SK-N-SH treated with all-trans-retinoic acid at 6 μM for 48 hours (cell line): ENCODE data around the gene NDUFB7.

Experiments
- ATAC-seq: fragments of 200-7000 bp; cut with Tn5 transposase; 3 replicates; pipeline ENCODE4 v1.9.1; 2020; ENCODE audit warnings: mild to moderate bottlenecking, moderate library complexity
- ARNTL ChIP-seq: fragments of 450-650 bp; formaldehyde crosslinking; IDR thresholded peaks from 2 replicates; pipeline ENCODE4 v1.5.0; 2020; ENCODE audit warnings: low read depth, mild to moderate bottlenecking, moderate library complexity, borderline replicate concordance
- BACH2 ChIP-seq: fragments of 250-450 bp; sonication (Bioruptor Pico); IDR thresholded peaks from 2 replicates; pipeline ENCODE4 v1.9.0; 2021; ENCODE audit warnings: mild to moderate bottlenecking, borderline replicate concordance
- CSDC2 ChIP-seq: fragments of 250-450 bp; sonication (Bioruptor Pico); IDR thresholded peaks from 2 replicates; pipeline ENCODE4 v1.5.0; 2020; ENCODE audit warnings: mild to moderate bottlenecking, moderate library complexity
- CSRNP3 ChIP-seq: fragments of 250-450 bp; sonication (Bioruptor Pico); IDR thresholded peaks from 2 replicates; pipeline ENCODE4 v1.5.1; 2021; ENCODE audit warnings: mild to moderate bottlenecking, moderate library complexity
- ESRRG ChIP-seq: fragments of 250-450 bp; sonication (Bioruptor Pico); IDR thresholded peaks from 2 replicates; pipeline ENCODE4 v1.6.1; 2021; ENCODE audit warnings: mild to moderate bottlenecking
- GLIS3 ChIP-seq: fragments of 250-450 bp; sonication (Bioruptor Pico); IDR thresholded peaks from 2 replicates; pipeline ENCODE4 v1.5.0; 2020; ENCODE audit warnings: mild to moderate bottlenecking, moderate library complexity
- ISL1 ChIP-seq: fragments of 250-450 bp; sonication (Bioruptor Pico); IDR thresholded peaks from 2 replicates; pipeline ENCODE4 v2.1.2; 2022; ENCODE audit warnings: mild to moderate bottlenecking, moderate library complexity
- OSR1 ChIP-seq: fragments of 250-450 bp; sonication (Bioruptor Pico); IDR thresholded peaks from 2 replicates; pipeline ENCODE4 v1.8.0; 2022; ENCODE audit warnings: moderate library complexity, mild to moderate bottlenecking, inconsistent platforms
- PPARA ChIP-seq: fragments of 250-450 bp; sonication (Bioruptor Pico); IDR thresholded peaks from 2 replicates; pipeline ENCODE4 v1.5.0; 2020; ENCODE audit warnings: mild to moderate bottlenecking, borderline replicate concordance
- RARB ChIP-seq: fragments of 250-450 bp; sonication (Bioruptor Pico); IDR thresholded peaks from 2 replicates; pipeline ENCODE4 v1.8.0; 2021; ENCODE audit warnings: mild to moderate bottlenecking, moderate library complexity
- SNAI2 ChIP-seq: fragments of 250-450 bp; sonication (Bioruptor Pico); IDR thresholded peaks from 2 replicates; pipeline ENCODE4 v1.5.0; 2020; ENCODE audit warnings: mild to moderate bottlenecking, moderate library complexity
- TOX ChIP-seq: fragments of 250-450 bp; sonication (Bioruptor Pico); IDR thresholded peaks from 2 replicates; pipeline ENCODE4 v1.8.0; 2021; ENCODE audit warnings: mild to moderate bottlenecking, moderate library complexity, borderline replicate concordance
- TSHZ2 ChIP-seq: fragments of 250-450 bp; sonication (Bioruptor Pico); IDR thresholded peaks from 2 replicates; pipeline ENCODE4 v1.5.0; 2020; ENCODE audit warnings: mild to moderate bottlenecking, moderate library complexity
- ZC3H10 ChIP-seq: fragments of 250-450 bp; sonication (Bioruptor Pico); IDR thresholded peaks from 2 replicates; pipeline ENCODE4 v1.5.1; 2021; ENCODE audit warnings: mild to moderate bottlenecking, moderate library complexity
- ZFP3 ChIP-seq: fragments of 250-450 bp; sonication (Bioruptor Pico); IDR thresholded peaks from 2 replicates; pipeline ENCODE4 v1.5.0; 2020; ENCODE audit warnings: mild to moderate bottlenecking, moderate library complexity
- ZNF565 ChIP-seq: fragments of 450-650 bp; formaldehyde crosslinking; conservative IDR thresholded peaks from 2 replicates; pipeline ENCODE4 v1.5.0; 2020; ENCODE audit warnings: low read depth, mild to moderate bottlenecking, moderate library complexity
- ZNF8 ChIP-seq: fragments of 450-650 bp; formaldehyde crosslinking; IDR thresholded peaks from 2 replicates; pipeline ENCODE4 v1.5.0; 2020; ENCODE audit warnings: mild to moderate bottlenecking, moderate library complexity
- TF ChIP-seq, protein P1 (sequence below): fragments of 250-450 bp; sonication (Bioruptor Pico); IDR thresholded peaks from 2 replicates; pipeline ENCODE4 v1.8.0; 2020; ENCODE audit warnings: mild to moderate bottlenecking, moderate library complexity, borderline replicate concordance
- TF ChIP-seq, protein P2 (sequence below): fragments of 250-450 bp; sonication (Bioruptor Pico); IDR thresholded peaks from 2 replicates; pipeline ENCODE4 v1.5.1; 2020; ENCODE audit warnings: low read depth, mild to moderate bottlenecking, moderate library complexity
- TF ChIP-seq, protein P3 (sequence below): fragments of 250-450 bp; sonication (Bioruptor Pico); IDR thresholded peaks from 2 replicates; pipeline ENCODE4 v1.8.0; 2021; ENCODE audit warnings: low read depth, mild to moderate bottlenecking, moderate library complexity, borderline replicate concordance

NDUFB7 gene

GRCh38 chr19:14577885-14578427 is 6.1 kb upstream of the NDUFB7 start:
- TF ChIP-seq ZC3H10 (CRISPR knock-in tag) (no peak), PPARA (CRISPR knock-in tag) (no peak)
- peak; percentile 20; the same call in 1 of the 3 replicates for ATAC-seq

DNA sequence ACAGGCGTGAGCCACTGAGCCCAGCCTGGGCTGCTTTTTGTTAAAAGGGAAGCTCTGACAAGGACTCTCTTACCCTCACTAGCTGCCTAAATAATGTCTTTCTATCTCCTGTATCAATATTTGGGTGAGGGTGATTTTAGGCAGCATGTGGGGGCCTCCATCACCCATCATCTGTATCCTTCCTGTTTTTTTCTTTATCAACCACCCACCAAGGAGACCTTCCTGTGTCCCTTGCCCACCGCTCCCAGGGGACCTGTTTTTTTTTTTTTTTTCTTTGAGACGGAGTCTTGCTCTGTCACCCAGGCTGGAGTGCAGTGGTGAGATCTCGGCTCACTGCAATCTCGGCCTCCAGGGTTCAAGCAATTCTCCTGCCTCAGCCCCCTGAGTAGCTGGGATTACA is 5.4 kb upstream of the NDUFB7 start:
- ATAC-seq, result no peak
- TF ChIP-seq ZNF565 (CRISPR knock-in tag) (no peak), ZNF8 (CRISPR knock-in tag) (no peak)
- TF ChIP-seq, all 23 proteins: peak for 0

- no peak for ATAC-seq
- TF ChIP-seq ARNTL (CRISPR knock-in tag) (no peak), TSHZ2 (CRISPR knock-in tag) (no peak), ZNF8 (CRISPR knock-in tag) (no peak), RARB (no peak), ZC3H10 (CRISPR knock-in tag) (no peak), CSDC2 (CRISPR knock-in tag) (no peak), SNAI2 (CRISPR knock-in tag) (no peak), ESRRG (CRISPR knock-in tag) (no peak), CSRNP3 (CRISPR knock-in tag) (no peak), PPARA (CRISPR knock-in tag) (no peak), ISL1 (CRISPR knock-in tag) (no peak), OSR1 (no peak), BACH2 (CRISPR knock-in tag) (no peak), ZNF565 (CRISPR knock-in tag) (no peak), ZFP3 (CRISPR knock-in tag) (no peak), TOX (CRISPR knock-in tag) (no peak), GLIS3 (CRISPR knock-in tag) (no peak)
- TF ChIP-seq, protein P1, sequence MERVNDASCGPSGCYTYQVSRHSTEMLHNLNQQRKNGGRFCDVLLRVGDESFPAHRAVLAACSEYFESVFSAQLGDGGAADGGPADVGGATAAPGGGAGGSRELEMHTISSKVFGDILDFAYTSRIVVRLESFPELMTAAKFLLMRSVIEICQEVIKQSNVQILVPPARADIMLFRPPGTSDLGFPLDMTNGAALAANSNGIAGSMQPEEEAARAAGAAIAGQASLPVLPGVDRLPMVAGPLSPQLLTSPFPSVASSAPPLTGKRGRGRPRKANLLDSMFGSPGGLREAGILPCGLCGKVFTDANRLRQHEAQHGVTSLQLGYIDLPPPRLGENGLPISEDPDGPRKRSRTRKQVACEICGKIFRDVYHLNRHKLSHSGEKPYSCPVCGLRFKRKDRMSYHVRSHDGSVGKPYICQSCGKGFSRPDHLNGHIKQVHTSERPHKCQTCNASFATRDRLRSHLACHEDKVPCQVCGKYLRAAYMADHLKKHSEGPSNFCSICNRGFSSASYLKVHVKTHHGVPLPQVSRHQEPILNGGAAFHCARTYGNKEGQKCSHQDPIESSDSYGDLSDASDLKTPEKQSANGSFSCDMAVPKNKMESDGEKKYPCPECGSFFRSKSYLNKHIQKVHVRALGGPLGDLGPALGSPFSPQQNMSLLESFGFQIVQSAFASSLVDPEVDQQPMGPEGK (CRISPR knock-in tag), result no peak
- TF ChIP-seq, protein P2, sequence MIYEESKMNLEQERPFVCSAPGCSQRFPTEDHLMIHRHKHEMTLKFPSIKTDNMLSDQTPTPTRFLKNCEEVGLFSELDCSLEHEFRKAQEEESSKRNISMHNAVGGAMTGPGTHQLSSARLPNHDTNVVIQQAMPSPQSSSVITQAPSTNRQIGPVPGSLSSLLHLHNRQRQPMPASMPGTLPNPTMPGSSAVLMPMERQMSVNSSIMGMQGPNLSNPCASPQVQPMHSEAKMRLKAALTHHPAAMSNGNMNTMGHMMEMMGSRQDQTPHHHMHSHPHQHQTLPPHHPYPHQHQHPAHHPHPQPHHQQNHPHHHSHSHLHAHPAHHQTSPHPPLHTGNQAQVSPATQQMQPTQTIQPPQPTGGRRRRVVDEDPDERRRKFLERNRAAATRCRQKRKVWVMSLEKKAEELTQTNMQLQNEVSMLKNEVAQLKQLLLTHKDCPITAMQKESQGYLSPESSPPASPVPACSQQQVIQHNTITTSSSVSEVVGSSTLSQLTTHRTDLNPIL, result no peak
- TF ChIP-seq, protein P3, sequence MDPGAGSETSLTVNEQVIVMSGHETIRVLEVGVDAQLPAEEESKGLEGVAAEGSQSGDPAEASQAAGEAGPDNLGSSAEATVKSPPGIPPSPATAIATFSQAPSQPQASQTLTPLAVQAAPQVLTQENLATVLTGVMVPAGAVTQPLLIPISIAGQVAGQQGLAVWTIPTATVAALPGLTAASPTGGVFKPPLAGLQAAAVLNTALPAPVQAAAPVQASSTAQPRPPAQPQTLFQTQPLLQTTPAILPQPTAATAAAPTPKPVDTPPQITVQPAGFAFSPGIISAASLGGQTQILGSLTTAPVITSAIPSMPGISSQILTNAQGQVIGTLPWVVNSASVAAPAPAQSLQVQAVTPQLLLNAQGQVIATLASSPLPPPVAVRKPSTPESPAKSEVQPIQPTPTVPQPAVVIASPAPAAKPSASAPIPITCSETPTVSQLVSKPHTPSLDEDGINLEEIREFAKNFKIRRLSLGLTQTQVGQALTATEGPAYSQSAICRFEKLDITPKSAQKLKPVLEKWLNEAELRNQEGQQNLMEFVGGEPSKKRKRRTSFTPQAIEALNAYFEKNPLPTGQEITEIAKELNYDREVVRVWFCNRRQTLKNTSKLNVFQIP (CRISPR knock-in tag), result no peak
- TF ChIP-seq, all 23 proteins: peak for 0
Observed at GRCh38 chr19:14576363-14576762, 4.5 kb upstream of the NDUFB7 start.
